ENCODE results near the gene TUBA3E.

GRCh38 chr2:130158631-130159030, 39.6 kb downstream of the TUBA3E start:
- no peak for TF ChIP-seq ZNF510 (tag by site-specific recombination; IDR thresholded peaks at IDR 0.05; ENCODE audit: insufficient replicate concordance)
- no peak for TF ChIP-seq CTCF (tag by site-specific recombination; IDR thresholded peaks at IDR 0.05)
- no peak for TF ChIP-seq ZNF830 (tag by site-specific recombination; IDR thresholded peaks at IDR 0.05; ENCODE audit: low read depth)
- TF ChIP-seq ZBTB49 (tag by site-specific recombination; IDR thresholded peaks at IDR 0.05; ENCODE audit: low read depth), result no peak
- TF ChIP-seq ZNF561 (tag by site-specific recombination; IDR thresholded peaks at IDR 0.05; ENCODE audit: borderline replicate concordance), result no peak
- TF ChIP-seq ZNF223 (tag by site-specific recombination; IDR thresholded peaks at IDR 0.05), result no peak
